GM23248 (cell line): ENCODE measurements around the gene HSPG2. TPM values are rescaled to one million over a fixed set of nuclear protein-coding genes. Genes with fewer than 3 reads are reported as not detected.
A peak's percentile ranks its signal among the peaks of the same experiment; 100 is the strongest.

ENCODE experiments used
- DNase-seq: peaks from one replicate; pipeline ENCODE4 v3.0.0-alpha.2; 2015
- H2AFZ ChIP-seq: fragments of 200-600 bp; sonication (generic); 2 replicates; pipeline ENCODE4 v1.6.1; 2016; ENCODE audit warnings: antibody characterized with exemption
- H3F3A ChIP-seq: fragments of 200-600 bp; sonication (generic); 2 replicates; pipeline ENCODE4 v1.6.1; 2016; ENCODE audit warnings: mild to moderate bottlenecking, antibody characterized with exemption, mixed run types; ENCODE audit not compliant: insufficient read depth
- H3K27ac ChIP-seq: fragments of 200-600 bp; sonication (generic); 2 replicates; pipeline ENCODE4 v1.5.1; 2016; ENCODE audit warnings: mild to moderate bottlenecking
- H3K27me3 ChIP-seq: fragments of 200-600 bp; sonication (generic); replicated peaks from 2 replicates; pipeline ENCODE4 v1.6.1; 2016; ENCODE audit warnings: mild to moderate bottlenecking; ENCODE audit not compliant: insufficient read depth
- H3K36me3 ChIP-seq: fragments of 200-600 bp; sonication (generic); 2 replicates; pipeline ENCODE4 v1.6.1; 2016; ENCODE audit warnings: low read depth, mild to moderate bottlenecking
- H3K4me1 ChIP-seq: fragments of 200-600 bp; sonication (generic); 2 replicates; pipeline ENCODE4 v1.6.1; 2016; ENCODE audit warnings: mild to moderate bottlenecking; ENCODE audit not compliant: insufficient read depth
- H3K4me2 ChIP-seq: fragments of 200-600 bp; sonication (generic); one replicate; pipeline ENCODE4 v1.6.1; 2016; ENCODE audit warnings: mild to moderate bottlenecking; ENCODE audit not compliant: unreplicated experiment
- H3K4me3 ChIP-seq: fragments of 200-600 bp; sonication (generic); 2 replicates; pipeline ENCODE4 v1.5.1; 2016; ENCODE audit warnings: mild to moderate bottlenecking
- H3K79me2 ChIP-seq: fragments of 200-600 bp; sonication (generic); 2 replicates; pipeline ENCODE4 v1.6.1; 2016; ENCODE audit warnings: mild to moderate bottlenecking; ENCODE audit not compliant: insufficient read depth
- H3K9ac ChIP-seq: fragments of 200-600 bp; sonication (generic); 2 replicates; pipeline ENCODE4 v1.6.1; 2016; ENCODE audit warnings: mild to moderate bottlenecking
- H3K9me2 ChIP-seq: fragments of 200-600 bp; sonication (generic); 2 replicates; pipeline ENCODE4 v1.6.1; 2016; ENCODE audit warnings: mixed run types, mild to moderate bottlenecking, moderate library complexity; ENCODE audit not compliant: insufficient read depth
- H3K9me3 ChIP-seq: fragments of 200-600 bp; sonication (generic); one replicate; pipeline ENCODE4 v1.6.1; 2017; ENCODE audit warnings: low read depth
- H4K20me1 ChIP-seq: fragments of 200-600 bp; sonication (generic); 2 replicates; pipeline ENCODE4 v1.6.0; 2016; ENCODE audit not compliant: insufficient read depth
- EZH2 ChIP-seq: fragments of 200-600 bp; sonication (generic); IDR thresholded peaks from 2 replicates; pipeline ENCODE4 v1.6.1; 2018; ENCODE audit warnings: antibody characterized with exemption, mild to moderate bottlenecking; ENCODE audit not compliant: insufficient read depth, poor library complexity, severe bottlenecking
- EZH2phosphoT487 ChIP-seq: fragments of 200-600 bp; sonication (generic); IDR thresholded peaks from 2 replicates; pipeline ENCODE4 v1.6.1; 2018; ENCODE audit warnings: antibody characterized with exemption, moderate library complexity, mild to moderate bottlenecking, low read depth; ENCODE audit not compliant: insufficient read depth
- WGBS, 2 experiments: methylation state at CpG; one replicate each; pipeline ENCODE4 v1.1.6; 2015 to 2017; ENCODE audit warnings: low lambda C conversion rate in 2 of 2, low coverage in 1 of 2; ENCODE audit errors: missing lambda C conversion rate in 2 of 2; 5-methylcytosine and 5-hydroxymethylcytosine counted together
- in situ Hi-C: fragments of 300-500 bp; cut with MboI; formaldehyde crosslinking; loops from 2 replicates; pipeline ENCODE4 v1.15.0; 2020
- polyA plus RNA-seq: library from polyadenylated mRNA; unstranded; fragments of >200 nt; fragmentation: Nextera tagmentation; extraction: Ambion mirVana; gene quantifications from 2 replicates; pipeline ENCODE4 v1.2.1, GENCODE V29; 2016
- total RNA-seq: library from RNA; depleted of rRNA; stranded (reverse); fragments of >200 nt; shearing (Covaris generic); gene quantifications from 2 replicates; pipeline ENCODE4 v1.2.3, GENCODE V29; 2014

HSPG2 gene
- total and polyA plus RNA-seq, 2 experiments from 2014 or later = 123 to 407 TPM

GRCh38 chr1:21816602-21817302 lies 120.4 kb downstream of the HSPG2 start:
- WGBS, 2 experiments = 77 to 84% methylated on average over 8 of the region's 8 CpGs
- peak; percentile 48 for DNase-seq
- H3K27me3 ChIP-seq = no peaks in the 10 kb centered on the region

GRCh38 chr1:21815724-21816321 lies 121.3 kb downstream of the HSPG2 start:
- H3K4me3 ChIP-seq = no peak overlapping the region
- no peaks in the 10 kb centered on the region for H3K27me3 ChIP-seq
- H3F3A ChIP-seq = peaks cover 41% of the 10 kb centered on the region
- 79 to 80% methylated on average over 10 to 12 of the region's 12 CpGs for WGBS, 2 experiments
- H3K27ac ChIP-seq = no peak overlapping the region
- peaks cover 3% of the 10 kb centered on the region; the same call in 1 of the 2 replicates for H4K20me1 ChIP-seq
- in situ Hi-C loops = no loop called here
- H3K4me1 ChIP-seq = no peaks in the 10 kb centered on the region
- H3K4me2 ChIP-seq = no peak overlapping the region
- H3K9ac ChIP-seq = no peak overlapping the region
- DNase-seq = peak; percentile 40
- no peaks in the 10 kb centered on the region for H3K79me2 ChIP-seq
- H3K36me3 ChIP-seq = peaks cover 17% of the 10 kb centered on the region
- TF ChIP-seq EZH2 = no peak
- TF ChIP-seq EZH2phosphoT487 = no peak
- H3K9me2 ChIP-seq = no peaks in the 10 kb centered on the region
- H2AFZ ChIP-seq = no peak overlapping the region
- no peaks in the 10 kb centered on the region for H3K9me3 ChIP-seq

More at GRCh38 chr1:21816602-21817302, 120.4 kb downstream of the HSPG2 start:
- no peaks in the 10 kb centered on the region for H3K9me2 ChIP-seq
- no peaks in the 10 kb centered on the region for H3K9me3 ChIP-seq
- no peak overlapping the region for H3K9ac ChIP-seq
- H3K4me3 ChIP-seq = no peak overlapping the region
- H3K4me1 ChIP-seq = no peaks in the 10 kb centered on the region
- peaks cover 27% of the 10 kb centered on the region for H3K36me3 ChIP-seq
- no peaks in the 10 kb centered on the region for H3K79me2 ChIP-seq
- TF ChIP-seq EZH2 (no peak), EZH2phosphoT487 (no peak)
- H3F3A ChIP-seq = peaks cover 46% of the 10 kb centered on the region
- H3K4me2 ChIP-seq = no peak overlapping the region
- H3K27ac ChIP-seq = no peak overlapping the region
- in situ Hi-C loops = no loop called here
- peaks cover 3% of the 10 kb centered on the region; the same call in 1 of the 2 replicates for H4K20me1 ChIP-seq
- H2AFZ ChIP-seq = no peak overlapping the region

- Histone ChIP-seq H3K9ac (no peak overlapping the region), H3K4me3 (no peak overlapping the region), H3K27me3 (no peaks in the 10 kb centered on the region), H4K20me1 (peaks cover 3% of the 10 kb centered on the region; the same call in 1 of the 2 replicates), H3K4me2 (no peak overlapping the region), H3K9me2 (no peaks in the 10 kb centered on the region), H3K27ac (no peak overlapping the region), H3F3A (peaks cover 36% of the 10 kb centered on the region), H3K4me1 (no peaks in the 10 kb centered on the region), H3K36me3 (peaks cover 13% of the 10 kb centered on the region; the same call in 1 of the 2 replicates), H2AFZ (no peak overlapping the region), H3K79me2 (no peaks in the 10 kb centered on the region), H3K9me3 (no peaks in the 10 kb centered on the region)
- WGBS, 2 experiments = 95 to 98% methylated on average over 15 of the region's 15 CpGs
- TF ChIP-seq EZH2 = no peak
- TF ChIP-seq EZH2phosphoT487 = no peak
- no peak for DNase-seq
- in situ Hi-C loops = no loop called here
Measured at GRCh38 chr1:21814981-21815582, 122.0 kb downstream of the HSPG2 start.

- Histone ChIP-seq H2AFZ (no peak overlapping the region), H3K27ac (no peak overlapping the region), H3K27me3 (no peaks in the 10 kb centered on the region), H3F3A (peaks cover 30% of the 10 kb centered on the region), H3K36me3 (peaks cover 7% of the 10 kb centered on the region; the same call in 1 of the 2 replicates), H3K4me3 (no peak overlapping the region), H3K79me2 (no peaks in the 10 kb centered on the region), H4K20me1 (peaks cover 3% of the 10 kb centered on the region; the same call in 1 of the 2 replicates), H3K4me1 (no peaks in the 10 kb centered on the region), H3K4me2 (no peak overlapping the region), H3K9me2 (no peaks in the 10 kb centered on the region), H3K9ac (no peak overlapping the region), H3K9me3 (no peaks in the 10 kb centered on the region)
- no peak for TF ChIP-seq EZH2phosphoT487
- TF ChIP-seq EZH2 = no peak
- in situ Hi-C loops = no loop called here
- DNase-seq = no peak
- WGBS, 2 experiments = 27 to 36% methylated on average over 51 to 65 of the region's 65 CpGs
Measured at GRCh38 chr1:21814241-21814918, 122.7 kb downstream of the HSPG2 start.
